Psoas muscle (tissue), 8 donors: ENCODE results near the gene DFFA. TPM values are rescaled to one million over a fixed set of nuclear protein-coding genes. Genes with fewer than 3 reads are reported as not detected.

Experiments
- ATAC-seq, 4 donors: fragments of 200-7000 bp; cut with Tn5 transposase; one replicate each; pipeline ENCODE4 v1.9.1; 2020; ENCODE audit warnings: moderate library complexity in 3 of 4, mild to moderate bottlenecking in 2 of 4
- DNase-seq, 2 donors: peaks; one replicate each; pipeline ENCODE4 v3.0.0-alpha.2; 2020
- H3K27ac ChIP-seq: fragments of 200-600 bp; one replicate; pipeline ENCODE4 v1.8.0; 2022
- H3K27me3 ChIP-seq, 3 donors: fragments of 200-600 bp in 1 of 3; one replicate each; pipeline versions ENCODE4 v1.6.1 to v1.8.0; 2013 to 2022; ENCODE audit warnings: low read length in 2 of 3, mild to moderate bottlenecking in 2 of 3, moderate library complexity in 1 of 3; ENCODE audit not compliant: insufficient read depth in 3 of 3
- H3K36me3 ChIP-seq, 2 donors: fragments of 200-600 bp in 1 of 2; one replicate each; pipeline versions ENCODE4 v1.6.1 to v1.8.0; 2013 to 2022; ENCODE audit warnings: low read depth in 1 of 2, mild to moderate bottlenecking in 1 of 2, moderate library complexity in 1 of 2; ENCODE audit not compliant: insufficient read depth in 1 of 2
- H3K4me1 ChIP-seq: fragments of 200-600 bp; one replicate; pipeline ENCODE4 v1.8.0; 2022
- H3K4me3 ChIP-seq: fragments of 200-600 bp; one replicate; pipeline ENCODE4 v1.8.0; 2022; ENCODE audit warnings: mild to moderate bottlenecking
- H3K9me3 ChIP-seq: fragments of 200-600 bp; one replicate; pipeline ENCODE4 v1.8.0; 2022
- CTCF ChIP-seq: fragments of 200-600 bp; IDR thresholded peaks from one replicate; pipeline ENCODE4 v1.8.0; 2022; ENCODE audit warnings: antibody characterized with exemption
- WGBS, 3 donors: extraction: QIAGEN DNeasy Blood & Tissue Kit; methylation state at CpG; one replicate each; pipeline versions ENCODE4 v1.1.6 to v1.1.7; 2013; 5-methylcytosine and 5-hydroxymethylcytosine counted together
- intact Hi-C, 2 donors: fragments of 100-400 bp; cut with DNase I; formaldehyde crosslinking; loops; one replicate each; pipeline versions ENCODE4 v1.11.0 to v1.14.2; 2022
- polyA plus RNA-seq, 3 donors: library from polyadenylated mRNA; stranded (reverse); fragments of 200-250 nt; gene quantifications; one replicate each; pipeline ENCODE4 v1.2.3, GENCODE V29; 2013
- total RNA-seq, 4 donors: library from RNA; stranded (reverse); fragmentation: NEBNext Ultra II Directional in 2 of 4; extraction: Animal tissue kit (Norgen Biotek cat#: 25700) in 2 of 4; gene quantifications; one replicate each; pipeline versions ENCODE4 v1.2.1 to v1.2.4, GENCODE V29; 2021 to 2023
- donor health status: healthy with polysubstance abuse.
- donor health status: DM: no; HTN: no; CAD: no; lungs with moderate emphysema.
- donor health status: Bipolar disorder and iron deficiency.
- donor health status: healthy.
- donor health status: DM: yes; HTN: yes; CAD: no.
- donor health status: DM: no; HTN: no; CAD: no.
- donor health status: DM: no; HTN: no; CAD: no.
- donor health status: DM: yes; HTN: yes; CAD: no.

DFFA gene
- total and polyA plus RNA-seq, 7 donors: 11.5 to 26.8 (median 20.9) TPM

GRCh38 chr1:10497109-10497508, 24.8 kb upstream of the DFFA start:
- Histone ChIP-seq H3K36me3 (peaks cover 0 to 20% of the 10 kb centered on the region in 2 donors), H3K27me3 (no peaks in the 10 kb centered on the region), H3K4me1 (peaks cover 21% of the 10 kb centered on the region), H3K4me3 (no peak overlapping the region), H3K9me3 (no peaks in the 10 kb centered on the region), H3K27ac (no peak overlapping the region)
- ATAC-seq: no peak
- WGBS, 3 donors: 89 to 92% (median 92%) methylated on average over 7 of the region's 7 CpGs
- intact Hi-C loops: loop anchor here in 1 of 2 donors (5.0 kb wide), 1 partner anchor 370 kb away; no protein-coding TSS in a partner anchor
- TF ChIP-seq CTCF: no peak
- no peak for DNase-seq

GRCh38 chr1:10495952-10496351, 23.6 kb upstream of the DFFA start:
- Histone ChIP-seq H3K4me1 (peaks cover 21% of the 10 kb centered on the region), H3K4me3 (no peak overlapping the region), H3K27ac (peak overlapping the region; percentile 68), H3K9me3 (no peaks in the 10 kb centered on the region), H3K36me3 (peaks cover 0 to 20% of the 10 kb centered on the region in 2 donors), H3K27me3 (no peaks in the 10 kb centered on the region)
- ATAC-seq (peak; percentile 37 to 82 (median 60)), DNase-seq (peak in 1 of 2 donors; percentile 41)
- intact Hi-C loops: loop anchor here (2.0 to 5.0 kb wide), 2 partner anchors 67 to 371 kb away; no protein-coding TSS in a partner anchor
- no peak for TF ChIP-seq CTCF
- 79 to 81% (median 81%) methylated on average over 14 of the region's 14 CpGs for WGBS, 3 donors

GRCh38 chr1:10495475-10495817, 23.1 kb upstream of the DFFA start:
- no peak for ATAC-seq
- no peak for TF ChIP-seq CTCF
- peaks cover 19% of the 10 kb centered on the region for H3K4me1 ChIP-seq
- H3K36me3 ChIP-seq: peaks cover 0 to 20% of the 10 kb centered on the region in 2 donors
- no peaks in the 10 kb centered on the region for H3K9me3 ChIP-seq
- H3K27ac ChIP-seq: peak overlapping the region; percentile 68
- H3K4me3 ChIP-seq: no peak overlapping the region
- intact Hi-C loops: loop anchor here (2.0 to 5.0 kb wide), 2 partner anchors 67 to 372 kb away; no protein-coding TSS in a partner anchor
- H3K27me3 ChIP-seq: no peaks in the 10 kb centered on the region
- no peak for DNase-seq
- WGBS, 3 donors: 68 to 81% (median 73%) methylated on average over 10 of the region's 10 CpGs

- Histone ChIP-seq H3K4me1 (peaks cover 18% of the 10 kb centered on the region), H3K36me3 (peaks cover 0 to 20% of the 10 kb centered on the region in 2 donors), H3K27ac (peak overlapping the region; percentile 68), H3K9me3 (no peaks in the 10 kb centered on the region), H3K4me3 (no peak overlapping the region), H3K27me3 (no peaks in the 10 kb centered on the region)
- intact Hi-C loops: loop anchor here (2.0 to 5.0 kb wide), 2 partner anchors 66 to 372 kb away; no protein-coding TSS in a partner anchor
- DNase-seq: peak; percentile 74 to 78
- peak; percentile 76 to 94 (median 83) for ATAC-seq
- peak; percentile 85 for TF ChIP-seq CTCF
- 4 to 11% (median 4%) methylated on average over 15 of the region's 15 CpGs for WGBS, 3 donors
Observed at GRCh38 chr1:10494754-10495474, 22.6 kb upstream of the DFFA start.
